HG03175 (cell line): ENCODE data around the gene ACACA.

Experiments
- ATAC-seq: cut with Tn5 transposase; IDR thresholded peaks from one replicate; pipeline ENCODE4 v1.9.1; 2021; ENCODE audit warnings: mild to moderate bottlenecking, moderate library complexity; ENCODE audit not compliant: unreplicated experiment

The ACACA gene

GRCh38 chr17:37299257-37299980, 107.2 kb downstream of the ACACA start:
- no peak for ATAC-seq

GRCh38 chr17:37295888-37296287, 110.7 kb downstream of the ACACA start:
- ATAC-seq = no peak

- ATAC-seq = no peak
Measured at GRCh38 chr17:37294888-37295287, 111.7 kb downstream of the ACACA start.

- ATAC-seq = no peak
Measured at GRCh38 chr17:37293770-37294169, 112.9 kb downstream of the ACACA start.

GRCh38 chr17:37292429-37293139, 114.1 kb downstream of the ACACA start:
- ATAC-seq = no peak

GRCh38 chr17:37291351-37291750, 115.3 kb downstream of the ACACA start:
- no peak for ATAC-seq

- no peak for ATAC-seq
Measured at GRCh38 chr17:37286430-37286829, 120.2 kb downstream of the ACACA start.

- ATAC-seq = no peak
Measured at GRCh38 chr17:37284191-37284590, 122.4 kb downstream of the ACACA start.

- no peak for ATAC-seq
Measured at GRCh38 chr17:37283414-37283961, 123.1 kb downstream of the ACACA start.

- ATAC-seq = no peak
Measured at GRCh38 chr17:37280841-37281240, 125.8 kb downstream of the ACACA start.

GRCh38 chr17:37278247-37278894, 128.3 kb downstream of the ACACA start:
- no peak for ATAC-seq

- ATAC-seq = no peak
Measured at GRCh38 chr17:37276475-37276874, 130.2 kb downstream of the ACACA start.

- no peak for ATAC-seq
Measured at GRCh38 chr17:37274461-37274860, 132.2 kb downstream of the ACACA start.

- no peak for ATAC-seq
Measured at GRCh38 chr17:37273409-37274051, 133.1 kb downstream of the ACACA start.

- ATAC-seq = no peak
Measured at GRCh38 chr17:37265446-37266173, 141.0 kb downstream of the ACACA start.

- ATAC-seq = no peak
Measured at GRCh38 chr17:37261286-37261685, 145.3 kb downstream of the ACACA start.

- ATAC-seq = no peak
Measured at GRCh38 chr17:37259030-37259735, 147.5 kb downstream of the ACACA start.

- no peak for ATAC-seq
Measured at GRCh38 chr17:37256627-37257026, 150.0 kb downstream of the ACACA start.

GRCh38 chr17:37255432-37255831, 151.2 kb downstream of the ACACA start:
- ATAC-seq = no peak

GRCh38 chr17:37247825-37248224, 158.8 kb downstream of the ACACA start:
- ATAC-seq = no peak
